ENCODE results near the gene PPFIA2.

The PPFIA2 gene

DNA sequence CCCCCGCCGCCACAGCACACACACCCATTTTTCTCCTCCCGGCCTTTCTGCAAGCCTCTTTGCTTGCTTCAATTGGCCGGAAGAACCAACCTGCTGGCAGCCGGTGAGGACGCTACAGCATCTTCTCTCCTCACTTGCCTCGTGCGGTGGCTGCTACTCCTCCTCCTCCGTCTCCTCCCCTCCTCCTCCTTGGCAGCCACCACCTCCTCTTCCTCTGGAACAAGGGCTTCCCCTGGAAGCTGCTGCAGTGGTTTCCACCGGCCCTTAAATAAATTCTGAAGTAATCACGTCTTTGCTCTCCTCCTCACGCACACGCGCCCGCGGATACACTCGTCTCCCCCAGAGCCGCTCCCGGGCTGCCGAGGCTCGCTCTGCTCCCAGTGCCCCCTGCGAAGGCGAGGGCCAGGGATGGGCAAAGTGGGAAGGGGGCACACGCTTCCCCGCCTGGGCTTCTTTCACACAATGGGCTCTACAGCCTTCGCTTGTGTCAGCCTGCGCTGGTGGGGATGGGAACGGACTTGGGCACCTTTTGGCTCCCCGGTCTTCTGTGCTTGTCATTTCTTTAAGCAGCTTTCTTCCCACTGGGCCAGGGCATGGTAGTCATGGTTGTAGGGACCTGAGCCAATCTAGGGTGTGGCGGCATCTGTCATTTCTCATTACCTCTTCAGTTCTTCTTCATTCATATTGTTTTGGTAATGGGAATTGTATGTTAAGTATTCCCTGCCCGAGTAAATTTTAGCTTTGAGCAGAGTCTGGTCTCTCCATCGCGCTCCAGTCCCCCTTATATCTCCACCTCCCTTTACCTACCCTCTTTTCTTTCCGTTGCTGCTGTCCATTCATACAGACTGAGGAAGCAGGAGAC lies at the start of gene PPFIA2:
Gene PPFIA2 (minus strand): TSS at position 161 of the 862 bp plus-strand sequence.
- no peak for DNase-seq (ENCODE audit: low read depth)

DNA sequence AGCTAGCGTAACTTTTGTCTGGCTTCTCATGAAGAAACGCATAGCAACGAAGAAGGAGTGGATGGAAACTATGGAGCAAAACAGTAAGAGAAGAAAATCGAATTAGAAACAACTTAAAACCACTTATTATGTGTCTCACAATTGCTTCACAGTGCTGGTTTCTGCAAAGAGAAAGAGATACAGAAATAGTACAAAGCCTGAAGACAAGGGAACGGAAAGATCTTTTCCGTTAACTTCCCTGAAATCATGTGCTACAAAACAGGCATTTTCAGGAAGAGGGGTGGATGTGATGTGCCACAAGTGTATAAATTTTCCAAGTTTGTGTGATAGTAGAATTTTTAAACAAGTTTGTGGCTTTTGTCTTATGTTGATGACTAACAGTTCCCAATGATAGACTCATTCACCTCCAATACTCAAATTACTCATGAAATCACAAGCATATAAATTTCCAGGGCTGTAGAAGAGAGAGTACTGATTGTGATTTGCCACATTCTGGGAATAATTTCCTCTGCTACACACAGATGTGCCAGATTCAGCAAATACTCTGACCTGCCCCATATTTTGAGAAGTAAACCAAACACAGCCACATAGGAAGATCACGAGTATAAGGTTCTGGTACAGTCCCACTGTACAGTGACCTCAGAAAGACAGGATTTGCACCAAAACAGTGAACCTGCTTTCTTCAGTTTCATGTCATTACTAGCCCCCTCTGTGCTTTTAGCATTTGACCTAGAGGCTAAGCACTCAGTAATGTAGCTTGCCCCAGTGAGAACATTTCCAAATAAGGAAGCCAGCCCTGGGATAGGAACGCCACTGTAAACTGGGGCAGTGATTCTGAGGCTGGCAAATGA lies 41.4 kb upstream of the PPFIA2 start:
- no peak for DNase-seq (ENCODE audit: low read depth)

DNA sequence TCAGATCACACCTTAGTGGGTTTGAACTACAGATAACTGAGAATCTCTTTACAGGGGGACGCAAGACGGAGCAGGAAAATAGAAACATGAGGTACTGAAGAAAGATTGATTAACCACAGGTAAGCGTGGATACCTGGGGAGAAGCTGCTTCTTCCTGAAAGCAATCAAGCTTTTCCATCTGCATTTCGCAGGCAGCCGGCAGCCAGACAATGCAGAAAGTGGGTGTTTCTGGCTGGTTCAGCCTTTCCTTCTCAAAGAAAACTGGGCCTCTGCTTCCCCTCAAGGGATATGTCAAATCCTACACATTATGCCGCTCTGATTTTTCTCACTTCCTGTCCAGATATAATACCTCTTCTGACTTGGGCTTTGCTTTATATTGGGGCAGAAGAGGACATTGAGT lies 39.1 kb upstream of the PPFIA2 start:
- no peak for DNase-seq (ENCODE audit: low read depth)

DNA sequence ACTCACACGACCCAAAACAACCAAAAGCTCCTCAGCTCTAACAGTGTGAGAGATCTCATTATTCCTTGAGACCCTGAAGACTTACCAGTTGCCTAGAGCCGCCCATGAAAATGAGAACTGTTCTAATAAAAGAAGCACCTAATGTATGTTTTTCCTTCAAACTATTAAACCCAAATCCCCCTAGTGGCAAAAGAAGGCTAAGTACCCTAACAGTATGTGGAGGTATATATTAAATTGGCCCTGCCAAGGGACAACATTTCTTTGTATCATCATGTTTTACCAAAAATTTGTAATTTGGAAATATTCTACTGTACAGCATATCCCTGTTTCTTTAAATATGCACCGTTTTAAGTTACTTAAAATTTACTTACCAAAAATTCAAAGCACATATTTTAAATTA lies 38.0 kb upstream of the PPFIA2 start:
- DNase-seq (ENCODE audit: low read depth) = no peak

DNA sequence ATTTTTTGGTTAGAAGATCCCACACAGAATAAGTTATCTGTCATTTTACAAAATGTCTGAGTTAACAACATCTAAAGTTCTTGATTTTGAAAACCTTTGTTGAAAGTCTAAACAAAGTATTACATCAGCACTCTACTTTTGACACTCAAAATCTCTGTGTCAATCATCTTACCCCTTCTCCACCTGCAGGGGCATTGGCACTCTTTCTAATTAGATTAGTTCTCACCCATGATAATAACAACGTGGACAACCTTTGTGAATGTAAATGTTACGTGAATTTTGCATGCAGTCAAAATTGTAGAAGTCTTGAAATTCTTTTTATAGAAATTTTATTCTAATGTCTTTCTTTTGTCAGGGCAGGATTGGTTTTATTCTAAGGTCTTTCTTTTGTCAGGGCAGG lies 33.5 kb upstream of the PPFIA2 start:
- DNase-seq (ENCODE audit: low read depth) = no peak

DNA sequence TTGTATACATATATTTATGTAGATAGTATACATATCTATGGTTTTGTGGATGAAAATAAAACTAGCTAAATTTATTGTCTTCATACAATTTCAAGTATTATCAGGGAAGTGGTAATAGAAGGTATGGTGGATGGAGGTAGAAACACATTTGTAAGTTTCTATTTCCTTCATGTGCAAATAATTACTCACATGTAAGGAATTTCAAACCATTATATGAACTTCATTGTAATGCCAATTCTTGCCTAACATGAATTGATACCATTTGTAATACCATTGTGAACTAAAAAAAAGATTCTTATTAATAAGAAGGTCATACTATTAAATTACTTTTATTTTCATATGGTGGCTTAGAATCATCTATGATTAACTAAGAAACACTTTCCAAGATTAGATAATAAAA lies 20.1 kb upstream of the PPFIA2 start:
- no peak for DNase-seq (ENCODE audit: low read depth)

DNA sequence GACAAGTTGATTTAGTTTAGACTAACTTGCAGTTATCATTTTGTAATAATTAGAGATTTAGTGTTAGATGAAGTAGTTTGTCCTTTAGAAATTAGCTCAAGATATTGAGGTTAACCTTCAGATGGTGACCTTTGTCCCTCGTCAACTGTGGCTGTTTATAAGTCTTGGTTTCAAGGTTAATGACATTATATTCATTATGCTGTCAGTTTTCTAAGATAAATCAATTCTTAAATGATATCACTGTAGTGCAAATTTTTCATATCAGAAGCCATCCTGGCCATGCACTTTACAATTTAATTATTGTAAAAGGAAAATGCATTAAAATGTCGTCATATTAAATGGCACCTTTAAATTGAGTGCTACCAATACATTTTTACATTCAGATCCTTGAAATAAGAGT lies 19.6 kb upstream of the PPFIA2 start:
- DNase-seq (ENCODE audit: low read depth) = no peak

DNA sequence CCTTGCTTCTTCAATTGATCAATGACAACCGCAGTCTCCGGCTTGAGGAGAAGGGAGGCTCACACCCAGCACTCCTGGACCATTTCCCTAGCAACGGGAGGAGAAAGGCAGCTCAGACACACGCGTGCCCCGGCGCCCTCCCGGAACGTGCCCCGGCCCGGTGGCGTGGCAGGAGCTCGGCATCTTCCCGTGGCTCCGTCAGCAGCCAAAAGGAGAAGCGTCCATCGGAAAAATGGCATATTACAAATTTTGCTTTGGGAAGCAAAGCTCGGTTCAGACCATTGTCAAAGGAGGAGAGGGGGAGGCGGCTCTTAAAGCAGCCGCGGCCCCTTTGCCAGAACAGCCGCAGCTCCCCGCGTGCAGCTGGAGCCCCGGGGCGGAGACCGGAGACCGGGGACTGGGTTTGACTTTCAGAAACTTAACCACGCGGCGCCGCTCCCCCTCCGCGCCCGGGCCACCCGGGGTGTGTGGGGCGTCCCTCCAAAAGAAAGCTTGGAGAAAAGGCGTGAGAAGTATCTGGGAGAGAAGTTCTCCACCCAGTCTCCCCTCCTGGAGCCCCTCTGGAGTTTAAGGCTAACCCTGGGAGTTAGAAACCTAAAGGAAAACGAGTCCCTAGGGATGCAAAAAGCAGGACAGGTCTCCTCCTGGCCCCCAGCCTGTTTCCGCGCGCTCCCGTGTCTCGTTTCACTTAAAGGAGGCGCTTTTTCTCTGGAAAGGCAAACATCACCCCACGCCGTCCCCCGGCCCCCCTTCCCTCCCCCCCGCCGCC lies 545 bp downstream of the PPFIA2 start:
- no peak for DNase-seq (ENCODE audit: low read depth)

DNA sequence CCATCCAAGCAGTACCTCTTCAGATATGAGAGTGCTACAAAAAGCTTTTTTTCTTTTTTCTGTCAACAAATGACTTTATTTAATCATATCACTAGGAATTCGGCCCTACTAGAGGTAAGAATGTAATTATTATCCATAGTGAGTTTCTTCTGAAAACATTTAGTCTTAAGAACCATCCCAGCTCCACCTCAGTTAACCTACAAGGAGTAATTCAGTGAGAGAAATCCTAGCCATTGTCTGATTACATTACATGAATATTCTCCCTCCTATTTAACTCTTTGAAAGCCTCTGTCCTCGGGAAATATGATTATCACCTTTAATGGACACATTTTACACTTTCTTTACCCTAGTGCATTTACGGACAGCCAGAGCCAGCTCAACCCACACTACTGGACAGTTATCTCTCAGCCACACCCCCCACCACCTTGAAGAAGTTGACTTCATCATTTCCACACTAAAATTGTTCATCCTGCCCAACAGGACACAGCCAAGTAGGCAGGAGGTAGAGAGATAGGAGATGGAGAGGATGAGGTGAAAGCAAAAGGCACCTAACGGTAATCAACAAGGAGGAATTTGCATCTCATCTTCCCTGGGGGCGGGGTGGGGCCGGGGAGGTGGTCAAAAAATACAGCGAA lies 1.3 kb downstream of the PPFIA2 start:
- DNase-seq (ENCODE audit: low read depth) = no peak

DNA sequence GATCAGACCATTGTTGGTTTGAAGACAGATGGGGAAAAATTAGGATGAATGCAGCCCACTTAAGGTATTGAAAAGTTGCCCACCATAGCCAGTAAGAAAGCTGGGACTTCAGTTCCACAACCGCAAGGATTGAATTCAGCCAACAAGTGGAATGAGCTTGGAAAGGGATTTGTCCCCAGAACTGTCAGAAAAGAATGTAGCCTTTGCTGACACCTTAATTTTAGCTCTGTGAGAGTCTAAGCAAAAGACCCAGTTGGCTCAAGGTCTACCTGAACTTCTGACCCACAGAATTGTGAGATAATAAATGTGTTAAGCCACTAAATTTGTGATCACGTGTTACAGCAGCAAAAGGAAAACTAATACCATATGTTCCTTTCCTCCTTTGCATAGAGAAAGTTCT lies 29.4 kb downstream of the PPFIA2 start:
- DNase-seq (ENCODE audit: low read depth) = no peak

DNA sequence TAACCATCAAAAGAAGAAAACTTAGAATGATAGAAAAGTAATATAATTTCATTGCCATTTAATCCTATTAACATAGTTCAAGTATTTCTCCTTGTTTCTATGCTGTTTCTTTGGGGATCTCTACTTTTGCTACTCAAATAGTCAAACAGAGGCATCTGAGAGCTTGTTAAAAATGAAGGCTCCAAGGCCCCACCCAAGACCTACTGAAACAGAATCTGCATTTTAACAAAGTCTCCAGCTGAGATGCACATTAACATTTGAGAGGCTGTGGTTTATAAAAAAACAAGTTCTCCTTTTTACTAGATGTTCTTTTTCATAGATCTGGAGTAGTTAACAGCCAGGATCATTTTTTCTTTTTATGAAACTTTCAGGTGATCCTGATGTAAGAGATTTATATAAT lies 31.8 kb downstream of the PPFIA2 start:
- DNase-seq (ENCODE audit: low read depth) = no peak

DNA sequence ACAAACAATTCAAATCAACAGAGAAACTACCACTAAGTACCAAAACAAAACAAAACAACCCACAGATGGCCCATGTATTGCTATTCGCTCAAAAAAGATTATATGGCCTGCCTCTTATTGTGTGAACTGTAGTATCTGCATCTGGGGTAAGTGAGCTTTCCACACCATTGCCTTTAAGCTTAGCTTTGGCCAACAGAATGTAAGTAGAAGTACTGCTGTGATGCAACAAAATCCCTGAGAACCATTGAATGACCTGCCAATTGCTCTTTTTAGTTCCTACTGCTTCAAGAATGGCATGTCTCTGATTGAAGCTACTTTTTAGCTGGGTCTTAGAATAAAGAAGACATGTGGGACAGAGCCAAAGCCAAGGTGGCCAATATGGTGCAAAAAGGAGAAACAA lies 32.5 kb downstream of the PPFIA2 start:
- no peak for DNase-seq (ENCODE audit: low read depth)

DNA sequence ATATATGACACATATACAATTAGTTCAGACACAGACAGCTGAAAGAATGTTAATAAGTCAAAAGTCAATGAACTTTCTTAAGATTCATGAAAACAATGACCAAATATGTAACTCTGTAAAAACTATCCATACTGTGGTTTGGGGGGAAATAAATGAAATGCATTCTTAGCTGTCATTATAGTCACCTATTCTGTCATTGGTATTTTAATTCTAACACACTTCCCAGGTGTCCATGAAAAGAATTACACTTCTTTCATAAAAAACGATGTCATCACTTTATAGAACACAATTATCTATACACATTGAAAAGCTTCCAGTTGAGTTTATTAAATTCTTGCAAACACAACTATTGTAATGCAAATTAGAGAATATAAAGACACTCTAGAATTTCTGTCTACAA lies 35.8 kb downstream of the PPFIA2 start:
- no peak for DNase-seq (ENCODE audit: low read depth)

DNA sequence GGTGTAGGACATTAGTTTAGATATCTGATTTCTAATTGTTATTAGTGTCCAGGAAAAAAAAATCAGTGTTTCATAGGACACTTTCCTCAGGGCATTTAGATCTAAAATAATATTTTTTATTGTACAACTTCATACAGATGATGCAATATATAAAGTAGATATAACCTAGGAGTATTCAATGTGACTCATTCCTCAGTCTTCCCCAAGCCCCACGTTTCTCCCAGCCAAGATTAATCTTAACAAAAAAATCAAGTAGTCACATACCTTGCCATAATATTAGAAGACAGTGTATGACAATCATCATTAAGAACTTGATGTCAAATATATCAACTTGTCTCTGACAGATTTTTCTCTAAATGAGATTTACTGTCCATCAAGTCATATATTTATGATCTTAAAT lies 37.1 kb downstream of the PPFIA2 start:
- DNase-seq (ENCODE audit: low read depth) = peak; percentile 11

DNA sequence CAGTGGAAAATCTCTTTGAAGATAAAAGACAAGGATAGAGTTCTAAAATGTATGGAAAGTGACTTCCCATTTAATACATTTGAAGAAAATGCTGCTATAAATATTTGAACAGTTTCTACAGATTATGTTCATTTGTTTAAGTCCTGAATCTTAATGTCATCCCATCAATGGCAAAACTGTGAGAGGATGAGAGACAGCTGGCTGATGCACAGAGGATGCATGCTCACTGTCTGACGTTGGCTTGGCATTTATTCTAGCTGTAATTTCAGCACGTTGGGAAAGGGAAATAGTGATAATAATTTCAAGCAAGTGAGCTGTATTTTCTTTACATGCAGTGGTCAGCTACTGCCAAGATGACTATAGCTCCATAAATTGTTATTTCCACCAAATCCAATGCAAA lies 40.5 kb downstream of the PPFIA2 start:
- no peak for DNase-seq (ENCODE audit: low read depth)

DNA sequence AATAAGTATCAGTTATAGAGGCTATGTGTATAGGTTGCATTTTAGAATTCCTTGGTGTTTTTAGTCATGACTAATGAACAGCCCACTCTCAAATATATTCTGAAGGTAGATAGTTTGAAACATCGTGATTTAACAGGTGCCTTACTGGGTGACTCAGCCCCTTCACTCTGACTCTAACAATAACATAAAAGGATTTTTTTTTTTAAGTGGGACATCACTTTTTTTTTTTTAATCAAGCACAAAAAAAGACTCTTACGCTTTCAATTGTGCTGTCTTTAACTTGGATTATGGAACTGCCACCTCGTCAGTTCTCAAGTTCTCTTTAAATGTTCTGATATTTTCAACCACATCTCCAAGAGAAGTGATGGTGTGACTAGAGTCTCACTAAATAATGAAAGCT lies 46.6 kb downstream of the PPFIA2 start:
- DNase-seq (ENCODE audit: low read depth) = no peak

DNA sequence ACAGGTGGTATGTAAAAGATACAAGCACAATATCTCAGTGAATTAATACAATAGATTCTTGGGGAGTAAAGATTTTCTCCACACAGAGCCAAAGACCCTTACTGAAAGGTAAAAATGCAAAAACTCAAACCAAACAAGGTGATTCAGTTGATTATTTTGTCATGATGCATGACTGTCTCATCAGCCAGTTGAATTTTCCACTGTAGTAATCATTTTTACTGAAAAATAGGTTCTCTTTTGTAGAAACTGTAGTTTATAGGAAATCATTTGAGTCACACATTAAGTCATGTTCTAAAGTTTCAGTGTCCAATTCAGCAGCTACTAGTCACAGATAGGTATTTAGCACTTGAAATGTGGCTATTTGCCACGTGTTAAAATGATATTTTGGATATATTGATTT lies 53.6 kb downstream of the PPFIA2 start:
- DNase-seq (ENCODE audit: low read depth) = no peak

DNA sequence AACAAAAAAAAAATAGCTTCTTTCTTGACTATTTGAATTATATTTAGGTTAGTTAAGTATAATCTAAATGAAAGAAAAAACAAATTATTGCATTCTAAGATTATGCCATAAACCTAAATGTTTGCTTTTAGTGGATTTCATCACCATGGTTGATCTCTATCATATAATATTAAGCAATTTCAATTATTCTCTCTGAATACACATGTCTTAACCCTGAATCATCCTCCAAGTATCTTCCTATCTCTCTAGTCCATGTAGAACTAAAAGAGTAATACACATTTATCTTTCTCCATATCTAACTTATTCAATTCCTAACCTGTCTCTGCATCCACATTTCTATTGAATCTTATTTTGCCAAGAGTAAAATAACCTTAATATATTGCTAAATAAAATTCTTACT lies 59.6 kb downstream of the PPFIA2 start:
- peak; percentile 25 for DNase-seq (ENCODE audit: low read depth)

DNA sequence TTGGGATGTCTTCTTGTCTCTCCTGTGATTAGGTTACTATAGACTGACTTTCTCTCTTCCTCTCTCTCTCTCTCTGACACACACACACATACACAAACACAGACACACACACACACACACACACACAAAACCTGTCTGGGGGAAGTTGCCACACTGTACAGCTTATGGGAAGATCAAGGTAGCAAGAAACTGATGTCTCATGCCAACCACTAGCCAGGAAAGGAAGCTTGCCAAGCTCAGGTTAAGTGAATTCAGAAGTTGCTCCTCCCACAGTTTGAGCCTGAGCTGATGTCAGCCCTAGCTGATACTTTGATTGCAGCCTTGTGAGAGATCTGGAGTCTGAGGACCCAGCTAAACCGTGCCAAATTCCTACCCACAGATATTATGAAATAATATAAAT lies 67.1 kb downstream of the PPFIA2 start:
- no peak for DNase-seq (ENCODE audit: low read depth)

DNA sequence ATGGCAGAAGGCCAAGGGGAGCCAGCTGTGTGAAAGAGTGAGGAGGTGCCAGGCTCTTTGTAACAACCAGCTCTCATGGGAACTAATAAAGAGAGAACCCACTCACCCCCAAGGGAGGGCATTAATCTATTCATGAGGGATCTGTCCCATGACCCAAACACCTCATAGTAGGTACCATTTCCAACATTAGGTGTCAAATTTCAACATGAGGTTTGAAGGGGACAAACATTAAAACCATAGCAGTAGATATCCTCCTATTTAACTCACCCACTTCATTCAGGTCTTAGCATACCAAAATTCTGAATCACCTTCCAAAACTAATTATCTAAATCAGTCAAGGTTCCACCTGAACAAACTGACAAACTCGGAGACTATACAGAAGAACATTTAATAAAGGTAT lies 75.3 kb downstream of the PPFIA2 start:
- no peak for DNase-seq (ENCODE audit: low read depth)

DNA sequence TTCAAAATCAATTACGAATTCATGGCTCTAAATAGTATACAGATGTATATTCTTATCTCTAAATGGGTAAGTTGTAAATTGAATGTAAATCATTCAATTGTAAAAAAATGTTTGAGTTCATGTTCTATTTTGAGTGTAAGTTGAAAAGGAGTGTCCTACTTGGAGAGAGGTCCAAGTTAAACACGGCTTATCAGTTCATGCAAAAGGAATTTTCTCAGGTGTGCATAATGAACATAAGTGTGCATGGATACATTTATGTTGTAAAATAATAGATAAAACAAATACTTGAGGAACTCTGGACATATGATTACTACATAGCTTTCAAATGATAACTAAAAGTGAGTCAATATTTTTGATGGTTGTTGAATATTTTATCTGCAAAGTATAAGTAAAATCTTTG lies 79.5 kb downstream of the PPFIA2 start:
- DNase-seq (ENCODE audit: low read depth) = no peak

DNA sequence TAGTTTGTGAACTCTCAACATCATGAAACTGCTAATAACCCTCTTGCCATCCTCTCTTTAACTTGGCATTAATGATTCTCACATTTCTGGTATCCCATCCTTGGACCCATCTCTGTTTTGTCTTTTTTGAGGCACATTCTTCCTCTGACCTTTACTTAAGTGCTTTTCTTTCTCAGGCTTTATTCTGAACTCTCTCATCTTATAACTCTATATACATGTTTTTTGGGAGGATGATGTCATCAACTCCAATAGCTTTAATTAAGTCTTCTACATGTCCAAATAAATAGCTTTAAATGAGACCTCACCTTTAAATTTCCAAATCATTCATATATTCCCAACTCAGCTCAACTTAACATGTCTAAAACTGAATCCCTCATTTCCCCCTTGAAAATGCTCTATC lies 88.4 kb downstream of the PPFIA2 start:
- no peak for DNase-seq (ENCODE audit: low read depth)
